ENCODE measurements around the gene TFDP3.
A peak's percentile ranks its signal among the peaks of the same experiment; 100 is the strongest.

The TFDP3 gene

DNA sequence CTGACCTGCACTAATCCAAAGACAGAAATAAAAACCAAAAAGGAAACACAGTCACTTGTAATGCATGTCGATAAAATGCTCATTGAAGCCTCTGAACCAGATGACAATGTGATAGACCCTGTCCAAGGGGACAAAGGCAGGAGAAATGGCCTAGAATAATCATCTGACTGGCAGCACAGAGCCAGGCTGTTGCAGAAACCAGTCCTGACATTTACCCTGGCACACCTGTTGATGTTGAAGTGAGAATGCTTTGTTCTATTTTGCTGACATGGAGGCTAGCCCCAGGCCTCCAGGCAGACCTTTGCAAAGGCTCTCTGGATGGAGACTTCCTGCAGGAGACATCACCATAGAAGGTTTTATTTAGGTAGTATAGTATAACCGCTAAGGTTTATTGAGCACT is 41.0 kb downstream of the TFDP3 start:
- H3K4me3 ChIP-seq (ENCODE audit: low read length), result no peak overlapping the region
- TF ChIP-seq, protein P1, sequence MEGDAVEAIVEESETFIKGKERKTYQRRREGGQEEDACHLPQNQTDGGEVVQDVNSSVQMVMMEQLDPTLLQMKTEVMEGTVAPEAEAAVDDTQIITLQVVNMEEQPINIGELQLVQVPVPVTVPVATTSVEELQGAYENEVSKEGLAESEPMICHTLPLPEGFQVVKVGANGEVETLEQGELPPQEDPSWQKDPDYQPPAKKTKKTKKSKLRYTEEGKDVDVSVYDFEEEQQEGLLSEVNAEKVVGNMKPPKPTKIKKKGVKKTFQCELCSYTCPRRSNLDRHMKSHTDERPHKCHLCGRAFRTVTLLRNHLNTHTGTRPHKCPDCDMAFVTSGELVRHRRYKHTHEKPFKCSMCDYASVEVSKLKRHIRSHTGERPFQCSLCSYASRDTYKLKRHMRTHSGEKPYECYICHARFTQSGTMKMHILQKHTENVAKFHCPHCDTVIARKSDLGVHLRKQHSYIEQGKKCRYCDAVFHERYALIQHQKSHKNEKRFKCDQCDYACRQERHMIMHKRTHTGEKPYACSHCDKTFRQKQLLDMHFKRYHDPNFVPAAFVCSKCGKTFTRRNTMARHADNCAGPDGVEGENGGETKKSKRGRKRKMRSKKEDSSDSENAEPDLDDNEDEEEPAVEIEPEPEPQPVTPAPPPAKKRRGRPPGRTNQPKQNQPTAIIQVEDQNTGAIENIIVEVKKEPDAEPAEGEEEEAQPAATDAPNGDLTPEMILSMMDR (IDR thresholded peaks at IDR 0.05; ENCODE audit: insufficient read depth, low read depth, low read length, missing control alignments), result no peak
- DNase-seq (ENCODE audit: low read depth), result no peak

DNA sequence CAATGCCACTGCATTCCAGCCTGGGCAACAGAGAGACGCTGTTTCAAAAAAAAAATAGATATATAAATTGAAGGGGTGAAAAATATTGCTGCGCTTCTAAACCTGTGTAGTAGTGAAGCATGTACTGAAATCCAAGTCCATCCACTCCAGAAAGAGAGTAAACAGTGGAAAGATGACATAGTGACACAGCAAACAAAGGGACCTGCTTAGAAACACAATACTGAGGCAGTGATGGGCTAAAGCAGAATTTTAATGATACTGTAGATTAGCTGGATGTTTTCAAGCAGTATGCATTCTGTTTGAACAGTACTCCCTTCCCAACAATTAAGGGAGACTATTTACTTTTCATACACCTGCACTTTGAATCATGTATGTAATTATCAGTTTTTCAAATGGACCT is 42.5 kb downstream of the TFDP3 start:
- no peak overlapping the region for H3K4me3 ChIP-seq (ENCODE audit: low read length)
- DNase-seq (ENCODE audit: low read depth), result no peak
- TF ChIP-seq, protein P1 (IDR thresholded peaks at IDR 0.05; ENCODE audit: insufficient read depth, low read depth, low read length, missing control alignments), result no peak

DNA sequence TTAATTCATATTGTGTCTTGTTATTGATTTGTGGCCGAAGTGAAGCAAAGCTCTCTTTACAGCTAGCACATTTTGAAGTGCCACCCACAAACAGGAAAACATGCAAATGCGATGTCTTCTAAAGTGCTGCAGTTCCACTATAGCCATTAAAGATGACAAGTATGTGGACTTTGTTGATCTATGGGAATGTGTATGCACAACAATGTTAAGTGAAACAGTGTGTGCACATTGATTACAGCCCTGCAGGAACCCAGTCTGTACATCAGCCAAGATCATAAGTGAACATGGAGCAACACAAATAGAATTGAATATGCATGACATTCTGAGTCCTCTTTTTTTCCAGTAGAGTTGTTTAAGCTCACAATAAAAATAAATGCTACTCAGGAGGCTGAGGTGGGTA is 43.0 kb downstream of the TFDP3 start:
- H3K4me3 ChIP-seq (ENCODE audit: low read length), result no peak overlapping the region
- no peak for DNase-seq (ENCODE audit: low read depth)
- TF ChIP-seq, protein P1 (IDR thresholded peaks at IDR 0.05; ENCODE audit: insufficient read depth, low read depth, low read length, missing control alignments), result no peak

DNA sequence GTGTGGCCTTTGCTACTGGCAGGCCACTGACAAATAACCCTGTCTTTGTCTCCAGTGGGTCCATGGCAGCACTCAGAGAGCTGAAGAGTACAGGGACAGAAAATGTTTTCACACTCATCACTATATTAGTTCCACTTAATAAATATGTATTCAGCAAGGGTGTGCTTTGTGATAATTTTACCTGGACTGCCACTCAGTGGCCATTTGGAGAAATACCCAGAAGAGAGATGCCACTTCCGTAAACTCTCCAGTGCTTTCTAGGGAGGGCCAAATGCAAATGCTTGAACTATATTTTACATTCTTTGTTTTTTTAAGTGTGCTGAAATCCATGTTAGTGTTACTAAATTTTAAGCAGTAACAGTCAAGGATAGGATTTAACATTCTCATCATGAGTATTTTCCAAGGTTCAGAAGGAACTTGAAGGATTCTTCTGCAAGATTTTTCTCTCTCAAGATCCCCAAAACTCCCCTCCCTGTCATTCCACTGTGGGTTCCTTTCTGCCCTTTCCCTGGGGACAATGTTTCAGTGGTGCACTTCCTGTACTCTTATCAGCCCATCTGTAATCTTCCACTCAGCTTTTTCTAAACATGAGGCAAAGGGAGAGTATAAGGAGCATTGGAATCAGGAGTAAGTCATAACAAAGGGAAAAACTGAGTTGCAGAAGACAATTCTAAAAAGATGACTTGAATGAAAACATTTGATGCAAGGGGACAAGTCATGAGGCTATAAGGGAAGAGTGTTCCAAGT is 46.0 kb downstream of the TFDP3 start:
- TF ChIP-seq, protein P1 (IDR thresholded peaks at IDR 0.05; ENCODE audit: insufficient read depth, low read depth, low read length, missing control alignments), result peak; percentile 60
- no peak overlapping the region for H3K4me3 ChIP-seq (ENCODE audit: low read length)
- DNase-seq (ENCODE audit: low read depth), result peak; percentile 43
